ENCODE data around the gene TTK. TPM values are rescaled to one million over a fixed set of nuclear protein-coding genes. Genes with fewer than 3 reads are reported as not detected.

TTK gene
- polyA plus RNA-seq (2012; ENCODE audit: insufficient read length, low read depth) = 4.8 TPM

- TF ChIP-seq FOXP2 (optimal IDR thresholded peaks at IDR 0.05; ENCODE audit: borderline replicate concordance, extremely low read depth, extremely low read length, insufficient read depth) (no peak), SIN3A (IDR thresholded peaks at IDR 0.05; ENCODE audit: borderline replicate concordance, insufficient read depth, low read length) (0 out of 2 replicates have a peak, but pooled peaks have one; percentile 7), TAF1 (IDR thresholded peaks at IDR 0.05; ENCODE audit: borderline replicate concordance, insufficient read depth, low read length) (no peak), POLR2AphosphoS5 (IDR thresholded peaks at IDR 0.05; ENCODE audit: low read depth, low read length) (peak; percentile 80)
Measured at GRCh38 chr6:80004173-80005072, at the start of gene TTK. TTK (plus strand) TSS chr6:80004649; CDS start chr6:80005844, 1,195 bp downstream.

GRCh38 chr6:79954849-79955248 lies 49.6 kb upstream of the TTK start:
- TF ChIP-seq SIN3A (IDR thresholded peaks at IDR 0.05; ENCODE audit: borderline replicate concordance, insufficient read depth, low read length) (no peak), TAF1 (IDR thresholded peaks at IDR 0.05; ENCODE audit: borderline replicate concordance, insufficient read depth, low read length) (no peak), FOXP2 (optimal IDR thresholded peaks at IDR 0.05; ENCODE audit: borderline replicate concordance, extremely low read depth, extremely low read length, insufficient read depth) (no peak)

DNA sequence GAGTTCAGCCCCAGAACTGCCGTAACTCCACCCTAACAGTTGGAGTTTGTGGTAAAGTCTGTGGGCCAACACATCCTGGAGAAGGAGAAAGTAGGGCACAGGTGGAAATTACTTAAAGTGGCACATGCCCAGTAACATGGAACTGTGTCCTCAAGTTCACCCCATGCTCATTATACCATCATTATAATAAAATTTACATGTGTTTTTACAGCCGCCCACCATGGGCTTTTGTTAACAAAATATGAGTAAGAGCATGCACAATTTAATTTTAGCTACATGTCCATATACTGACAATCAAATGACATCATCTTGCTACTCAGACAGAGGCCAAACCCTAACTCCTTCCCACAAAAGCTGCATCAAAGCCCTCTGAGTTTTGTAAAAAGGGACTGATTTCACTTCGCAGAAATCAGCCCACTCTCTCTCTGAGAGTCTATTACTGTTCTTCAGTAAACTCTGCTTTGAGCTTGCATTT lies 39.8 kb upstream of the TTK start:
- TF ChIP-seq FOXP2 (optimal IDR thresholded peaks at IDR 0.05; ENCODE audit: borderline replicate concordance, extremely low read depth, extremely low read length, insufficient read depth) = no peak
- no peak for TF ChIP-seq POLR2AphosphoS5 (IDR thresholded peaks at IDR 0.05; ENCODE audit: low read depth, low read length)

- TF ChIP-seq POLR2AphosphoS5 (IDR thresholded peaks at IDR 0.05; ENCODE audit: low read depth, low read length) (no peak), TAF1 (IDR thresholded peaks at IDR 0.05; ENCODE audit: borderline replicate concordance, insufficient read depth, low read length) (no peak), FOXP2 (optimal IDR thresholded peaks at IDR 0.05; ENCODE audit: borderline replicate concordance, extremely low read depth, extremely low read length, insufficient read depth) (no peak), REST (IDR thresholded peaks at IDR 0.05; ENCODE audit: insufficient read depth in 1 of 2, low read depth in 2 of 2, low read length in 2 of 2) (no peak), SIN3A (IDR thresholded peaks at IDR 0.05; ENCODE audit: borderline replicate concordance, insufficient read depth, low read length) (no peak)
Measured at GRCh38 chr6:79967178-79967577, 37.3 kb upstream of the TTK start.

GRCh38 chr6:79969784-79970183 lies 34.7 kb upstream of the TTK start:
- TF ChIP-seq TAF1 (IDR thresholded peaks at IDR 0.05; ENCODE audit: borderline replicate concordance, insufficient read depth, low read length) (no peak), FOXP2 (optimal IDR thresholded peaks at IDR 0.05; ENCODE audit: borderline replicate concordance, extremely low read depth, extremely low read length, insufficient read depth) (no peak), POLR2AphosphoS5 (IDR thresholded peaks at IDR 0.05; ENCODE audit: low read depth, low read length) (no peak), REST (IDR thresholded peaks at IDR 0.05; ENCODE audit: insufficient read depth in 1 of 2, low read depth in 2 of 2, low read length in 2 of 2) (no peak), SIN3A (IDR thresholded peaks at IDR 0.05; ENCODE audit: borderline replicate concordance, insufficient read depth, low read length) (no peak)

DNA sequence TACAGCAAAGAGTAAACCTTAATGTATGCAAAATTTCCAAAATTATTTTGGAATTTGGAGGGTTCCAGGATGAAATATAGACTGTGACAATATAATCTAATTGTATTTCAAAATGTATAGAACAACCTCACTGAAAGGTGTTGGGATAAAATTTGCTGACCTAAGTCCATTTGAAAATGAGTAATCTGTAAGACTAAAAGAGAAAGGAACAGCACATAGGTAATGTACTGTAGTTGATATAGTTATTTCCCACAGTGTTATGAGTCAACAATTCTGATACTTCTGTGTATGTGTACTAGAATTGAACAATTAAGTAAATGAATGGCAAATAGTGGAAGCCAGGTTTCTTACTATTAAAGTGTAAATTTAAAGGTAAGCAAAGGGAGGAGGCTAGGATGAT lies 33.3 kb upstream of the TTK start:
- no peak for TF ChIP-seq POLR2AphosphoS5 (IDR thresholded peaks at IDR 0.05; ENCODE audit: low read depth, low read length)
- no peak for TF ChIP-seq SIN3A (IDR thresholded peaks at IDR 0.05; ENCODE audit: borderline replicate concordance, insufficient read depth, low read length)

- TF ChIP-seq POLR2AphosphoS5 (IDR thresholded peaks at IDR 0.05; ENCODE audit: low read depth, low read length) (no peak), REST (IDR thresholded peaks at IDR 0.05; ENCODE audit: insufficient read depth in 1 of 2, low read depth in 2 of 2, low read length in 2 of 2) (no peak), FOXP2 (optimal IDR thresholded peaks at IDR 0.05; ENCODE audit: borderline replicate concordance, extremely low read depth, extremely low read length, insufficient read depth) (no peak)
Measured at GRCh38 chr6:79981652-79982051, 22.8 kb upstream of the TTK start.
